GM19240 (cell line): ENCODE measurements around the gene KCNJ12.
"Not testable (repeated sequence)": the region's sequence is repeated elsewhere in the genome, so short reads cannot be mapped to it uniquely, and the experiment has no call there.

ENCODE experiments used
- DNase-seq: peaks from one replicate; pipeline ENCODE4 v3.0.0; 2011; ENCODE audit warnings: low spot score; ENCODE audit not compliant: insufficient read length

The KCNJ12 gene

DNA sequence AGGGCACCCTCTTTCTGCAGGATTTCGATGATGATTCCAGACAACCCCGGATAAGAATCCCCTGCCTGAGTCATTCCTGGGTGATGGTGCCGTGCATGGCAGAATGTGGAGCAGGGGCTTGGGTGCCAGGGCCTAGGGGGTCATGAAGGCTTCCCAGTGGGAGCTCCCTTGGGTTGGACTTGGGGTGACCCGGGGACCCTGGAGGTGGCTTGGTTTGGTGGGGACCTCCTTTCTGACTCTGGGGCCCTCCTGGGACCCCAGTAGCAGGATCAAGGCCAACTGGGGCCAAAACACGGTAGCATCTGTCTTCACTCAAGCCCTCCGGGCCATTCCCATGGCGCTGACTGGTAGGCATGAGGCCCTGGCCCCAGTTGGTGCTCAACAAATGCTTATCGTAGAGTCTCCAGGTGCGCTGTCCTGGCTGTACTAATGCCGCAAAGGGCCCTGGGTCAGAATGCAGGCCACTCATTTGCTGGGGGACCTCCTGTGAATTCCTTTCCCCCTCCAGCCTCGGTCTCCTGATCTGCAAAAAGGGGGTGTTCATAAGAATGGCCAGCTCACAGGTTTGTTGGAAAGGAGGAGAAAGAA, 44.4 kb downstream of the KCNJ12 start:
- not testable (repeated sequence) for DNase-seq

DNA sequence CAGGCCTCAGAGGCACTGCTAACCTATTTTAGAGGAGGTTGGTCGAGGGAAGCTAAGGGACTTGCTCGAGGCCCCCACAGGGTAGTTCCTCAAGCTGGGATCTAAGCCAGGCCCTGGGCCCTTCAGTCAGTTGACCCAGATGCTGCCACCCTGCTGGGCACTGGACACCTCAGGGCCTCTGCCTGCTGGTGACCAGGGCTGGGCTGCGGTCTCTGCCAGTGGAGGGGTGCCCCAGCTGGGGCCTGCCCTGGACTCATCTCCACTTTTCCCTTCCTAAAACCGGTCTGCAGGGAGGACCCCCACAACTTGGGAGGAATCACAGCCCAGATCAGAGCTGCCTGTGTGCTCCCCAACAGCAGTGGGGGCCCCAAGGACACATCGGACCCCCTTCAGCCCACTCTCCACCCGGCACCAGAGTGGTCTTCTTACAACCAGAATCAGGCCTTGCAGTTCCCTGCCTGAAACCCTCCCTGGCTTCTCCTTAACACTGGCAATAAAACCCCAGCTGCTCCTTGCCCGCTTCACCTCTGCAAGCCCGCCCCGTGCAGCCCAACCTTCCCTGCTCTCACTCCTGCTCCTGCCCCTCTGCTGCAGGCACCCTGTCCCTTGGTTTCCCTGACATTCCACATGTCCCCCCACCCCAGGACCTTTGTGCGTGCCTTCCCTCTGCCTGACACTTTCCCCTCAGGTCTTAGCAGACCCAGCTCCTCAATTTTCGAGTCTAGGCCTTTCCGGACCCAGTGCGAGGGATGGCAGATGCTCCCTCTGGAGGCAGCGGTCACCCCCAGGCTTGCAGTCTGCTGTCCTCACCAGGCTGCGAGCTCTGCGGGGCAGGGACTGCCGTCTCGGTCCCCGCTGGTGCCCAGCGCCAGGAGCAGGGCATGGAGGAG, 45.5 kb downstream of the KCNJ12 start:
- not testable (repeated sequence) for DNase-seq

- not testable (repeated sequence) for DNase-seq
These were observed 46.4 kb downstream of the KCNJ12 start for GRCh38 chr17:21422311-21423189.

- DNase-seq = not testable (repeated sequence)
These were observed 47.0 kb downstream of the KCNJ12 start for GRCh38 chr17:21423190-21423493.

GRCh38 chr17:21424697-21425096, 48.5 kb downstream of the KCNJ12 start:
- not testable (repeated sequence) for DNase-seq

- no peak for DNase-seq
These were observed 49.2 kb downstream of the KCNJ12 start for GRCh38 chr17:21425321-21425720.

GRCh38 chr17:21425736-21426135, 49.6 kb downstream of the KCNJ12 start:
- DNase-seq = no peak

- not testable (repeated sequence) for DNase-seq
These were observed 50.1 kb downstream of the KCNJ12 start for GRCh38 chr17:21426246-21426645.

GRCh38 chr17:21426876-21427275, 50.7 kb downstream of the KCNJ12 start:
- DNase-seq = not testable (repeated sequence)

GRCh38 chr17:21427727-21428126, 51.6 kb downstream of the KCNJ12 start:
- not testable (repeated sequence) for DNase-seq

DNA sequence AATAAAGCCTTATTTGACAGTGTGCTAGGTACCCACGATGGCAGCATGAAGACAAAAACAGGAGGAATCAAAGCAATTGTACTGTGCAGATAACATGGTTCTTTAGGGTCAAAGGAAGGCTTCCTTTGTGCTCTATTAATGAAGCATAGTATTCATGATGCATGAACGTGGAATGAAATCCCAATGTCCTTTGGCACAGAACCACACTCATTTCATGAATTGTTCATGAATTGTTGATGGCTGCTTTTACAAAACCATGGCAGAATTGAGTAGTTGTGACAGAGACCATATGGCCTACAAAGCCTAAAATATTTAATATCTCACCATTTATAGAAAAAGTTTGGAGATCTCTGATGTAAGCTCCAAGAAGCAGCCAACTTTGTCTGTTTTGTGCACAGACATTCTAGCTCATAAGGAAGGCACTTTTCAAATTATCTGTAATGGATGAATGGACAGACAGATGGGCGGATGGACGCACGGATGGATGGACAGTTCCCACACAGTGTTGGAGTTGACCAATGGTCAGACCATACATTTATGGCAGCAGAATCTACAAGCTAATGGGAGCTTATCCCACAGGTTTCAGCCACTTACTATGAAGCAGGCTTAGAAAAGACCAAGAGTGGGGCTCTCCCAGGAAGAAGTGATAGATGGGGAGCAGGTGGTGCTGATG, 52.7 kb downstream of the KCNJ12 start:
- DNase-seq = not testable (repeated sequence)

- not testable (repeated sequence) for DNase-seq
These were observed 53.9 kb downstream of the KCNJ12 start for GRCh38 chr17:21429921-21430628.

DNA sequence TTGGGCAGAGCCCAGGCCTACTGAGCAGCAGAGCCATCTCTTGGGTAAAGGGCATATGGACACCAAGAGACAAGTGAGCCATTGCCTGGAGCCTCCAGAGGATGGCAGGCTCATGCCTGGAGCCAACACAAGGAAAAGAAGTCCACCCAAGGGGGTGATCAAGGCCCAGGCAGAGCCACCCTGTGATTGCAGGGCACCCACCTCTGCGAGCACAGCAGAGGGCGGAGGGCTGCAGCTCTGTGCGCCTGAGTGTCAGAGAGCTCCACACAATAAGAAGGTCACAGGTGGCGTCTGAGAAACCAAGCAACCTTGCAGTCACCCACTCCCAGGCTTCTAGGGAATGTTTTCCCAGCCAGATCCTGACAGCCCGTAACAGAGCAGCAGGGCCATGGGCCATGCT, 57.8 kb downstream of the KCNJ12 start:
- not testable (repeated sequence) for DNase-seq

GRCh38 chr17:21434976-21435375, 58.8 kb downstream of the KCNJ12 start:
- not testable (repeated sequence) for DNase-seq

- not testable (repeated sequence) for DNase-seq
These were observed 60.3 kb downstream of the KCNJ12 start for GRCh38 chr17:21436481-21436880.

DNA sequence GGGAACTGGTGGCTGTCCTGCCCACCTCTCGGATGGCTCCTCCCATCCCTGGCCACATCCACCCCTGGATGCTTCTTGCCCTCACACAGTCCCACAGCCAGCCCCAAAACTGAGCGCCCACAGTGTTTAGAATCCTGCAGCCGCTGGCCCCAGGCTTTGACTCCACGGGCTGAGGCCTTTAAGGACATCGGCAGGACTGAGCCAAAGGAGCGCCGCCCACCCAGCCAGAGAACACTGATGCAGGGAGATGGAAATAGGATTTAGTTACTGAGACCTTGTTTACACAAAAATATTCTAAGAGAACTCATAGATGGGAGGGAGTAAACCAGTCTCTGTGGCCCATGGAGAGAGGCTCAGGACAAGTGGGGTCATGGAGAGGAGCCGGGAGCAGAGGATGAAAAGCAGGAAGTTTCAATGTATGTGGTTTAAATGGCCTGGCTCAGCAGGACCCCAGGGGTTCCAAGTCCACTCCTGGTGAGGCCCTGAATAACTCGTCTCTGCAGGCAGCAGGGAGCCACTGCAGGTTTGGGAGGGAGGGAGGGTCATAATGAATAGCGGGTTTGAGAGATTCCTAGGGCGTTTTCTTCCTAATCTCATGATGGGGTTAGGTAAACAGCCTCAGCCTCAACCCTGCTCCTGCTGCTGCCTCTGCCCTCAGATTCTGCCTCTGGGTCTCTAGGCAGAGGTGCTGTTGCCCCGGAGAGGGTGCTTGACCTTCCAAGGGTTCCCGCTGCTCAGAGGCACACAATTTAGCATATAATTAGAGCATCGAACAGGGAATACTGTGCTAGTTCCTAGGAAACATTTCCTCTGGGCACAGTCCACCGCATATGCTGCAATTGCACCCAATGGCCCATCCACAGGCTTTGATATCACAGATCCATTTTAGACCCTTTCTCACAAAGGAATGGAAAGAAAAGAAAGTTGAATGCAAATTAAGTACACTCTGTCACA, 61.0 kb downstream of the KCNJ12 start:
- not testable (repeated sequence) for DNase-seq

GRCh38 chr17:21438316-21439014, 62.3 kb downstream of the KCNJ12 start:
- not testable (repeated sequence) for DNase-seq

DNA sequence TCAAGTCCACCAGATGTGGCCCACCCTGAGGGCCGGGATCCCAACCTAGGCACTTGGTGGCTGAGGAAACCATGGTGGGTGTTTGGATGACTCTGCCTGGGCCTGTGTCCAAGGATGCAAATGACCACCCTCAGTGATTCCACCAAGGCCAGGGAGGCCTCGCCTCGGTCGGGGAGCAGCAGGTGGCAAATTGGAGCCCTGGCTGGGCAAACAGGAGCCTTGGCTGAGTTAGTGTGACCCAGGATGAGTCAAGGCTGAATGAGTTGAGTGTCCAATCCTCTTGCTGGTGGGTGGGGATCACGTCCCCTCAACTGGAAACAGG, 62.8 kb downstream of the KCNJ12 start:
- not testable (repeated sequence) for DNase-seq

DNA sequence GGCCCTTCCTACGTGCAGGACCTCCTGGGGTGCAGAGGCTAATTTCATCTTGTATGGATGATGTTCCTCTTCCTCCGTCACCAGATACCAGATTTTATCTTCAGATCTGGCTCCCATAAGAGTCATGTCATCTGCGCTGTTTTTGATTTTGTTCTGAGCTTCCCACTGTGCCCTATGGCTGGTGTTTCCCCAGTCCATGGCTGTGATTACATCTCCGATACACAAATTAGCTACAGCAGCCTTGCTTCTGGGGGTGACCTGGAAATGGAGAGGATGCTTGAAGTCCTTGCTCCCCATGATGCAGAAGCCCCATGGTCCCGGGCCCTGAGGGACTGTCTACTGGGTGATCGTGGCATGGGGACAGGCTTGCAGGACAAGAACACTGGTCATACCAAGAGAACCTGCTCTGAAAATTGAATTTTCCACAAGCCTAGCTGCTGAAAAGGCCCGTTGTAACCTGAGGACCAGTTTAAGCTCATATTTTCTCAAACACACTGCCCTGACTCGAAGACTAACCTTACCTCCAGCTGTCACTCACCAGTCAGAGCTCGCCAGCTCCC, 69.0 kb downstream of the KCNJ12 start:
- DNase-seq = no peak
